ENCODE data around the gene AOPEP. TPM values are rescaled to one million over a fixed set of nuclear protein-coding genes. Genes with fewer than 3 reads are reported as not detected.

The AOPEP gene
- polyA plus RNA-seq, 1 donor from 2014 or later, result 10.0 TPM

DNA sequence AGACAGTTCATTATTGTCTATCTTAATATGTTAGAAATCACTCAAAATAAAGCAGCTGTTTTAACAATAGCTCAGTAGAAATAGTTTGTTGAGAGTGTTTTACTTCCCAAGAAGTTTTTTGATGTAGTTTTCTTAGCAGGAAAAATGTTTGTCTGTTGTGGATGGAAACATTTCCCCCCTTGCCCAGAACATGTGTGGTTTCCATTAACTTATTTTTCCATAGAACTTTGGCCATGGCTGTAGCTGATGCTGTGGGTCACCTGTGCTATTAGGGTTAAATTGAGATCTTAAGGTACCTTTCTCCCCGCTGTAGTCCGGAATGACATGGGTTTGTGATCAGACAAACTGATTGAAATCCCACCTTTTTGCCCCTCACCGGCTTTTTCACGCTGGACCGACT lies 296.2 kb downstream of the AOPEP start:
- H3K27me3 ChIP-seq (ENCODE audit: insufficient read depth, low read depth, low read length), result no peaks in the 10 kb centered on the region
- H3K36me3 ChIP-seq (ENCODE audit: insufficient read depth, low read length), result no peaks in the 10 kb centered on the region
- no peak overlapping the region for H3K27ac ChIP-seq (ENCODE audit: low read length)
- H3F3A ChIP-seq (ENCODE audit: insufficient read depth, low read length, poor library complexity, severe bottlenecking), result no peaks in the 10 kb centered on the region
- TF ChIP-seq, protein P1, sequence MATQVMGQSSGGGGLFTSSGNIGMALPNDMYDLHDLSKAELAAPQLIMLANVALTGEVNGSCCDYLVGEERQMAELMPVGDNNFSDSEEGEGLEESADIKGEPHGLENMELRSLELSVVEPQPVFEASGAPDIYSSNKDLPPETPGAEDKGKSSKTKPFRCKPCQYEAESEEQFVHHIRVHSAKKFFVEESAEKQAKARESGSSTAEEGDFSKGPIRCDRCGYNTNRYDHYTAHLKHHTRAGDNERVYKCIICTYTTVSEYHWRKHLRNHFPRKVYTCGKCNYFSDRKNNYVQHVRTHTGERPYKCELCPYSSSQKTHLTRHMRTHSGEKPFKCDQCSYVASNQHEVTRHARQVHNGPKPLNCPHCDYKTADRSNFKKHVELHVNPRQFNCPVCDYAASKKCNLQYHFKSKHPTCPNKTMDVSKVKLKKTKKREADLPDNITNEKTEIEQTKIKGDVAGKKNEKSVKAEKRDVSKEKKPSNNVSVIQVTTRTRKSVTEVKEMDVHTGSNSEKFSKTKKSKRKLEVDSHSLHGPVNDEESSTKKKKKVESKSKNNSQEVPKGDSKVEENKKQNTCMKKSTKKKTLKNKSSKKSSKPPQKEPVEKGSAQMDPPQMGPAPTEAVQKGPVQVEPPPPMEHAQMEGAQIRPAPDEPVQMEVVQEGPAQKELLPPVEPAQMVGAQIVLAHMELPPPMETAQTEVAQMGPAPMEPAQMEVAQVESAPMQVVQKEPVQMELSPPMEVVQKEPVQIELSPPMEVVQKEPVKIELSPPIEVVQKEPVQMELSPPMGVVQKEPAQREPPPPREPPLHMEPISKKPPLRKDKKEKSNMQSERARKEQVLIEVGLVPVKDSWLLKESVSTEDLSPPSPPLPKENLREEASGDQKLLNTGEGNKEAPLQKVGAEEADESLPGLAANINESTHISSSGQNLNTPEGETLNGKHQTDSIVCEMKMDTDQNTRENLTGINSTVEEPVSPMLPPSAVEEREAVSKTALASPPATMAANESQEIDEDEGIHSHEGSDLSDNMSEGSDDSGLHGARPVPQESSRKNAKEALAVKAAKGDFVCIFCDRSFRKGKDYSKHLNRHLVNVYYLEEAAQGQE (IDR thresholded peaks at IDR 0.05; ENCODE audit: borderline replicate concordance), result no peak
- TF ChIP-seq RAD21 (conservative IDR thresholded peaks at IDR 0.05) (no peak), EP300 (conservative IDR thresholded peaks at IDR 0.05; ENCODE audit: poor library complexity, severe bottlenecking) (no peak), MXI1 (conservative IDR thresholded peaks at IDR 0.05; ENCODE audit: poor library complexity, severe bottlenecking) (no peak), POLR2AphosphoS5 (IDR thresholded peaks at IDR 0.05) (no peak), SMC3 (conservative IDR thresholded peaks at IDR 0.05; ENCODE audit: poor library complexity) (no peak), TAF1 (IDR thresholded peaks at IDR 0.05; ENCODE audit: low read depth) (no peak), EZH2 (IDR thresholded peaks at IDR 0.05; ENCODE audit: borderline replicate concordance, insufficient read depth, low read length, poor library complexity, severe bottlenecking) (no peak)
- TF ChIP-seq, protein P2, sequence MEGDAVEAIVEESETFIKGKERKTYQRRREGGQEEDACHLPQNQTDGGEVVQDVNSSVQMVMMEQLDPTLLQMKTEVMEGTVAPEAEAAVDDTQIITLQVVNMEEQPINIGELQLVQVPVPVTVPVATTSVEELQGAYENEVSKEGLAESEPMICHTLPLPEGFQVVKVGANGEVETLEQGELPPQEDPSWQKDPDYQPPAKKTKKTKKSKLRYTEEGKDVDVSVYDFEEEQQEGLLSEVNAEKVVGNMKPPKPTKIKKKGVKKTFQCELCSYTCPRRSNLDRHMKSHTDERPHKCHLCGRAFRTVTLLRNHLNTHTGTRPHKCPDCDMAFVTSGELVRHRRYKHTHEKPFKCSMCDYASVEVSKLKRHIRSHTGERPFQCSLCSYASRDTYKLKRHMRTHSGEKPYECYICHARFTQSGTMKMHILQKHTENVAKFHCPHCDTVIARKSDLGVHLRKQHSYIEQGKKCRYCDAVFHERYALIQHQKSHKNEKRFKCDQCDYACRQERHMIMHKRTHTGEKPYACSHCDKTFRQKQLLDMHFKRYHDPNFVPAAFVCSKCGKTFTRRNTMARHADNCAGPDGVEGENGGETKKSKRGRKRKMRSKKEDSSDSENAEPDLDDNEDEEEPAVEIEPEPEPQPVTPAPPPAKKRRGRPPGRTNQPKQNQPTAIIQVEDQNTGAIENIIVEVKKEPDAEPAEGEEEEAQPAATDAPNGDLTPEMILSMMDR (IDR thresholded peaks at IDR 0.05; ENCODE audit: poor library complexity, severe bottlenecking), result no peak
- no peaks in the 10 kb centered on the region for H3K9me2 ChIP-seq (ENCODE audit: insufficient read depth, low read length)
- no peak overlapping the region for H3K9ac ChIP-seq (ENCODE audit: low read length)
- no peak overlapping the region for H3K4me2 ChIP-seq (ENCODE audit: low read length)
- H3K4me3 ChIP-seq (ENCODE audit: low read length), result no peak overlapping the region
- H3K79me2 ChIP-seq (replicated peaks; ENCODE audit: insufficient read depth, low read length), result no peaks in the 10 kb centered on the region
- H3K9me3 ChIP-seq (ENCODE audit: low read length), result no peaks in the 10 kb centered on the region
- no peak overlapping the region for H2AFZ ChIP-seq (ENCODE audit: low read depth, low read length)
- H4K20me1 ChIP-seq (ENCODE audit: insufficient read depth), result no peaks in the 10 kb centered on the region

DNA sequence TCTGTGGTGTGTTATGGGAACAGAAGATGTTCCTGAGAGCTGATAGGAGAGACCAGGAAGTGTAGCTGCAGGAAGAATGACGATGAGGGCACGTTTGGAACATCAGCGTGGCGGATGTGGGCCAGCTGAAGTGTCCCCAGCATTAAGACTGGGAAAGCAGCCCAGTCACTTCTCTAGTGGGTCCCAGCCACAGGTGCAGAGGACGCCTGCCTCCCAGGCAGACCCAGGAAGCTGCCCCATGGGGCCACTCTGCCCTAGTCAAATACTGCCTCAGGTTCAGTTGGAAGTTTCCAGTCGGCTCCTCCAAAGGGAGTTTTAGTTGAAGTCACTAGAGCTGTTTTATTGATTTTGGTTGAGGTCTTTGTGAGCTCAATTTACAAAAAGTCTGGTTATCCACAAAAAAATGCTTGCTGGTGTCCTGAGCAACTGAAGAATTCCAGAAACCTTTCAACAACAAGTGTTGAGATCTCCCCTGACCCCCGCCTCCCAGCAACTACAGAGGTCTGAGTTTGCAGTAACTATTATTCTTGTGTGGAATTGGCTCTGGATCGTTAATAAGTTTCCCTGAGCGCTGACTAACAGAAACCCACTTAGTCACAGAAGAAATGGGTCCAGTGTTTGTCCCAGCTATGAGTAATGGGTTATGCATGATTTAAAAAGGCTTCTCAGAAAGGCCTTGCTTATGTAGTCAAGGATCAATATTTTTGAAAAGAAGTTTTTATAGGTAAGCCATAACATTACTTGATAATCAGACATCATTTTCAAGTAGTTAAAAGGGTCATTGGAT lies 296.9 kb downstream of the AOPEP start:
- Histone ChIP-seq H3K9ac (ENCODE audit: low read length) (no peak overlapping the region), H3K79me2 (replicated peaks; ENCODE audit: insufficient read depth, low read length) (no peaks in the 10 kb centered on the region), H3K9me3 (ENCODE audit: low read length) (no peaks in the 10 kb centered on the region), H3K9me2 (ENCODE audit: insufficient read depth, low read length) (no peaks in the 10 kb centered on the region), H3K27ac (ENCODE audit: low read length) (no peak overlapping the region), H3K36me3 (ENCODE audit: insufficient read depth, low read length) (no peaks in the 10 kb centered on the region), H3K4me3 (ENCODE audit: low read length) (no peak overlapping the region), H3F3A (ENCODE audit: insufficient read depth, low read length, poor library complexity, severe bottlenecking) (no peaks in the 10 kb centered on the region), H2AFZ (ENCODE audit: low read depth, low read length) (no peak overlapping the region), H3K27me3 (ENCODE audit: insufficient read depth, low read depth, low read length) (no peaks in the 10 kb centered on the region), H4K20me1 (ENCODE audit: insufficient read depth) (no peaks in the 10 kb centered on the region), H3K4me2 (ENCODE audit: low read length) (no peak overlapping the region)
- TF ChIP-seq EP300 (conservative IDR thresholded peaks at IDR 0.05; ENCODE audit: poor library complexity, severe bottlenecking) (no peak), RAD21 (conservative IDR thresholded peaks at IDR 0.05) (no peak), TAF1 (IDR thresholded peaks at IDR 0.05; ENCODE audit: low read depth) (no peak), EZH2 (IDR thresholded peaks at IDR 0.05; ENCODE audit: borderline replicate concordance, insufficient read depth, low read length, poor library complexity, severe bottlenecking) (no peak), POLR2AphosphoS5 (IDR thresholded peaks at IDR 0.05) (no peak), SMC3 (conservative IDR thresholded peaks at IDR 0.05; ENCODE audit: poor library complexity) (no peak)
- TF ChIP-seq, protein P1 (IDR thresholded peaks at IDR 0.05; ENCODE audit: borderline replicate concordance), result no peak
- TF ChIP-seq, protein P2 (IDR thresholded peaks at IDR 0.05; ENCODE audit: poor library complexity, severe bottlenecking), result no peak
